ENCODE data around the gene TIMP2.

The TIMP2 gene

GRCh38 chr17:78815696-78816095, 109.5 kb downstream of the TIMP2 start:
- Mint-ChIP-seq H3K27ac (no peak overlapping the region), H3K4me1 (no peaks in the 10 kb centered on the region), H3K36me3 (ENCODE audit: low read depth) (peaks cover 66% of the 10 kb centered on the region), H3K27me3 (ENCODE audit: low read depth) (no peaks in the 10 kb centered on the region), H3K4me3 (no peak overlapping the region), H3K9me3 (no peaks in the 10 kb centered on the region)
- TF ChIP-seq, protein P1, sequence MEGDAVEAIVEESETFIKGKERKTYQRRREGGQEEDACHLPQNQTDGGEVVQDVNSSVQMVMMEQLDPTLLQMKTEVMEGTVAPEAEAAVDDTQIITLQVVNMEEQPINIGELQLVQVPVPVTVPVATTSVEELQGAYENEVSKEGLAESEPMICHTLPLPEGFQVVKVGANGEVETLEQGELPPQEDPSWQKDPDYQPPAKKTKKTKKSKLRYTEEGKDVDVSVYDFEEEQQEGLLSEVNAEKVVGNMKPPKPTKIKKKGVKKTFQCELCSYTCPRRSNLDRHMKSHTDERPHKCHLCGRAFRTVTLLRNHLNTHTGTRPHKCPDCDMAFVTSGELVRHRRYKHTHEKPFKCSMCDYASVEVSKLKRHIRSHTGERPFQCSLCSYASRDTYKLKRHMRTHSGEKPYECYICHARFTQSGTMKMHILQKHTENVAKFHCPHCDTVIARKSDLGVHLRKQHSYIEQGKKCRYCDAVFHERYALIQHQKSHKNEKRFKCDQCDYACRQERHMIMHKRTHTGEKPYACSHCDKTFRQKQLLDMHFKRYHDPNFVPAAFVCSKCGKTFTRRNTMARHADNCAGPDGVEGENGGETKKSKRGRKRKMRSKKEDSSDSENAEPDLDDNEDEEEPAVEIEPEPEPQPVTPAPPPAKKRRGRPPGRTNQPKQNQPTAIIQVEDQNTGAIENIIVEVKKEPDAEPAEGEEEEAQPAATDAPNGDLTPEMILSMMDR (IDR thresholded peaks at IDR 0.05; ENCODE audit: unreplicated experiment in 3 of 3) = no peak

DNA sequence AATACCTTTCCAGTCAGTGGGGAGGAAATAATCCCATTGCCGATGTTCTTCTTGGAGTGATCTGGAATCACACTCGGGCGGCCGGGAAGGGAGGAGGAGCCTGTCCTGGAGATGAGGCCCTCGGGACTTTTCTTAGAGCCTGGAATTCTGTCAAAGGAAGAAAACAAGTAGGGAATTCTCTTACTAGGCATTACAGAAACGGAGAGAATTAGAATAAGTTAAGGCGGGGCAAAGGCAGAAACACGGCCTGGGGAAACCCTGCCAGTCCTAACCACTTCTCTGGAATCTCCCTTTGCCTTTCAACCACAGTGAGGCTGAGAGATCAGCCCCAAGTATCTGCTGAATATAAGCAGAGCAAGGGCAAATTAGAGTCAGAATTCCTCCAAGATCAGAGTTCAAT, 112.3 kb downstream of the TIMP2 start:
- Mint-ChIP-seq H3K27ac (no peak overlapping the region), H3K4me1 (no peaks in the 10 kb centered on the region), H3K27me3 (ENCODE audit: low read depth) (no peaks in the 10 kb centered on the region), H3K4me3 (no peak overlapping the region), H3K36me3 (ENCODE audit: low read depth) (peaks cover 58% of the 10 kb centered on the region), H3K9me3 (no peaks in the 10 kb centered on the region)
- TF ChIP-seq, protein P1 (IDR thresholded peaks at IDR 0.05; ENCODE audit: unreplicated experiment in 3 of 3) = no peak

DNA sequence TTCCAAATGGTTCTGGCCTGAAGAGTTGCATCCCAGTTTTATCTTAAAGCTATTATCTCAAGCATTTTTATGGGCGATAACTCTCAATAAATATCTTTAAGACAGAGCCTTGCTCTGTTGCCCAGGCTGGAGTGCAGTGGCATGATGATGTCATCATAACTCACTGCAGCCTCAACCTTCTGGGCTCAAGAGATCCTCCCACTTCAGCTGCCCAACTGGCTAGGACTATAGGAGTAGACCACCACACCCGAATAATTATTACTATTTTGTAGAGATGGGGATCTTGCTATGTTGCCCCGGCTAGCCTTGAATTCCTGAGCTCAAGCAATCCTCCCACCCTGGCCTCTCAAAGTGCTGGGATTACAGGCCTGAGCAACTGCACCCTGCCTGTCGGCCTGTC, 117.0 kb downstream of the TIMP2 start:
- Mint-ChIP-seq H3K4me3 (no peak overlapping the region), H3K27me3 (ENCODE audit: low read depth) (no peaks in the 10 kb centered on the region), H3K9me3 (no peaks in the 10 kb centered on the region), H3K27ac (no peak overlapping the region), H3K36me3 (ENCODE audit: low read depth) (peaks cover 65% of the 10 kb centered on the region), H3K4me1 (no peaks in the 10 kb centered on the region)
- TF ChIP-seq, protein P1 (IDR thresholded peaks at IDR 0.05; ENCODE audit: unreplicated experiment in 3 of 3) = no peak

GRCh38 chr17:78806451-78806850, 118.7 kb downstream of the TIMP2 start:
- H3K4me1 Mint-ChIP-seq = no peaks in the 10 kb centered on the region
- TF ChIP-seq, protein P1 (IDR thresholded peaks at IDR 0.05; ENCODE audit: unreplicated experiment in 3 of 3) = no peak
- H3K27ac Mint-ChIP-seq = no peak overlapping the region
- H3K4me3 Mint-ChIP-seq = no peak overlapping the region
- H3K9me3 Mint-ChIP-seq = no peaks in the 10 kb centered on the region
- H3K27me3 Mint-ChIP-seq (ENCODE audit: low read depth) = no peaks in the 10 kb centered on the region
- peaks cover 61% of the 10 kb centered on the region for H3K36me3 Mint-ChIP-seq (ENCODE audit: low read depth)

- Mint-ChIP-seq H3K27me3 (ENCODE audit: low read depth) (no peaks in the 10 kb centered on the region), H3K36me3 (ENCODE audit: low read depth) (peaks cover 52% of the 10 kb centered on the region), H3K4me1 (no peaks in the 10 kb centered on the region), H3K27ac (no peak overlapping the region), H3K9me3 (no peaks in the 10 kb centered on the region), H3K4me3 (no peak overlapping the region)
- TF ChIP-seq, protein P1 (IDR thresholded peaks at IDR 0.05; ENCODE audit: unreplicated experiment in 3 of 3) = no peak
These were observed 119.9 kb downstream of the TIMP2 start for GRCh38 chr17:78805301-78805700.

DNA sequence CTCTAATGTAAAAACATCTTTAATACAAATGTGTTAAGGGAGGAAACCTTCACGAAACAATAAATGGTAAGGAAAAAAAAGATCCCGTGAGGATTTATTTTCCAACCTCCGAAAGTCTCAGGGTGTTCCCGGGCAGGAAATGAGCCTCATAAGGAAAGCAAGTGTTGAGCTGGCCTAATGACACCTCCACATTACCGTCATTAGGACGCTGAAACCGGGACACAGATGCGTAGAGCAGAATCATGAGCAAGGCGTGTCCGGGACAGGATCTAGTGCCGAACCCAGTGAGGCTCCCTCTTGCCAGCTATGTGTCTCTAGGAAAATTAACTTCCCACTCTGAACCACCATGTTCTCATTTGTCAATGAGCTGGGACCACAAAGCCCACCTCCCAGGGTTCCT, 120.4 kb downstream of the TIMP2 start:
- TF ChIP-seq, protein P1 (IDR thresholded peaks at IDR 0.05; ENCODE audit: unreplicated experiment in 3 of 3) = no peak
- H3K9me3 Mint-ChIP-seq = no peaks in the 10 kb centered on the region
- no peak overlapping the region for H3K4me3 Mint-ChIP-seq
- no peaks in the 10 kb centered on the region for H3K27me3 Mint-ChIP-seq (ENCODE audit: low read depth)
- no peaks in the 10 kb centered on the region for H3K4me1 Mint-ChIP-seq
- peaks cover 51% of the 10 kb centered on the region for H3K36me3 Mint-ChIP-seq (ENCODE audit: low read depth)
- H3K27ac Mint-ChIP-seq = no peak overlapping the region
